H1 (cell line): ENCODE data around the gene ABCG1. TPM values are rescaled to one million over a fixed set of nuclear protein-coding genes. Genes with fewer than 3 reads are reported as not detected.

Experiments
- CTCF ChIA-PET: fragments of 300-600 bp; sonication (Branson Sonifier 250); formaldehyde crosslinking; loops from one replicate; lab custom pipeline; 2021; ENCODE audit not compliant: partially characterized antibody; lab: Charles Lee
- POLR2A ChIA-PET: fragments of 300-600 bp; sonication (Branson Sonifier 250); formaldehyde crosslinking; loops from one replicate; lab custom pipeline; 2021; ENCODE audit warnings: inconsistent platforms; ENCODE audit not compliant: partially characterized antibody; lab: Charles Lee
- DNase-seq, 2 experiments: peaks; one replicate each; pipeline versions ENCODE4 v3.0.0 to v3.0.0-alpha.2; 2010 to 2022; ENCODE audit warnings: low spot score in 2 of 2, low read depth in 1 of 2, mixed read lengths in 1 of 2
- FAIRE-seq: peaks from 2 replicates; lab custom pipeline; 2011; peaks lifted over from hg19 to GRCh38; lab: Jason Lieb, UNC
- H2AFZ ChIP-seq: 2 replicates; pipeline ENCODE4 v1.8.1; 2012; ENCODE audit warnings: low read length, inconsistent platforms
- H2AK5ac ChIP-seq: 2 replicates; pipeline ENCODE4 v1.6.1; 2013; ENCODE audit warnings: low read depth, low read length
- H2BK120ac ChIP-seq: replicated peaks from 2 replicates; pipeline ENCODE3; 2013; ENCODE audit warnings: low read depth, low read length, inconsistent platforms
- H2BK12ac ChIP-seq: 2 replicates; pipeline ENCODE4 v1.6.1; 2013; ENCODE audit warnings: low read depth, low read length
- H2BK15ac ChIP-seq: 2 replicates; pipeline ENCODE4 v1.6.1; 2013; ENCODE audit warnings: low read length
- H2BK20ac ChIP-seq: 2 replicates; pipeline ENCODE4 v1.6.1; 2013; ENCODE audit warnings: low read length
- H2BK5ac ChIP-seq: 2 replicates; pipeline ENCODE4 v1.6.1; 2013; ENCODE audit warnings: low read depth, low read length
- H3K14ac ChIP-seq: 2 replicates; pipeline ENCODE4 v1.6.1; 2013; ENCODE audit warnings: inconsistent platforms; ENCODE audit not compliant: insufficient read length
- H3K18ac ChIP-seq: 2 replicates; pipeline ENCODE4 v1.6.1; 2013; ENCODE audit warnings: low read length; ENCODE audit errors: extremely low read depth
- H3K23ac ChIP-seq: 2 replicates; pipeline ENCODE4 v1.6.1; 2013; ENCODE audit warnings: inconsistent platforms; ENCODE audit not compliant: insufficient read length
- H3K23me2 ChIP-seq: 2 replicates; pipeline ENCODE4 v1.6.1; 2013; ENCODE audit warnings: low read depth, low read length
- H3K27ac ChIP-seq: 2 replicates; pipeline ENCODE4 v1.6.1; 2011; ENCODE audit warnings: low read depth, low read length, inconsistent platforms
- H3K27me3 ChIP-seq, 4 experiments: replicated peaks in 1 of 4; 1 replicate in 1 of 4; 2 replicates in 3 of 4; pipeline versions ENCODE4 v1.6.1 to v1.8.1; 2011 to 2013; ENCODE audit warnings: low read length in 3 of 4, mild to moderate bottlenecking in 3 of 4, inconsistent platforms in 2 of 4, mixed read lengths in 2 of 4, moderate library complexity in 1 of 4; ENCODE audit not compliant: control insufficient read depth in 3 of 4, insufficient read depth in 3 of 4; ENCODE audit errors: extremely low read depth in 1 of 4
- H3K36me3 ChIP-seq, 4 experiments: 2 replicates each; pipeline versions ENCODE4 v1.6.1 to v1.8.1; 2011 to 2013; ENCODE audit warnings: mild to moderate bottlenecking in 4 of 4, low read length in 3 of 4, moderate library complexity in 2 of 4, control low read depth in 1 of 4, inconsistent platforms in 1 of 4; ENCODE audit not compliant: insufficient read depth in 4 of 4, control insufficient read depth in 2 of 4
- H3K4ac ChIP-seq: replicated peaks from 2 replicates; pipeline ENCODE3; 2013; ENCODE audit warnings: low read length, low read depth, mixed read lengths, inconsistent platforms; ENCODE audit not compliant: insufficient read length
- H3K4me1 ChIP-seq, 4 experiments: replicated peaks in 1 of 4; 1 replicate in 1 of 4; 2 replicates in 3 of 4; pipeline versions ENCODE4 v1.6.1 to v1.8.1; 2011 to 2013; ENCODE audit warnings: low read length in 3 of 4, inconsistent platforms in 2 of 4, mixed read lengths in 1 of 4; ENCODE audit not compliant: insufficient read depth in 4 of 4, control insufficient read depth in 3 of 4
- H3K4me2 ChIP-seq, 2 experiments: 2 replicates each; pipeline versions ENCODE4 v1.6.1 to v1.8.1; 2011 to 2013; ENCODE audit warnings: low read depth in 2 of 2, low read length in 2 of 2, control low read depth in 1 of 2, inconsistent platforms in 1 of 2, mild to moderate bottlenecking in 1 of 2; ENCODE audit not compliant: insufficient read depth in 1 of 2
- H3K4me3 ChIP-seq, 4 experiments: fragments of 200-600, 300-600 bp in 1 of 4; sonication (generic), shearing (Covaris generic), sonication (Bioruptor Twin) in 1 of 4; 2 replicates each; pipeline versions ENCODE4 v1.5.1 to v1.8.1; 2011 to 2016; ENCODE audit warnings: low read length in 4 of 4, low read depth in 3 of 4, control low read depth in 2 of 4, inconsistent platforms in 2 of 4, mild to moderate bottlenecking in 2 of 4, mixed read lengths in 1 of 4, moderate library complexity in 1 of 4; ENCODE audit not compliant: insufficient read depth in 2 of 4; ENCODE audit errors: extremely low read depth in 1 of 4
- H3K56ac ChIP-seq: replicated peaks from 2 replicates; pipeline ENCODE3; 2013; ENCODE audit warnings: low read depth, mild to moderate bottlenecking, mixed read lengths, low read length, inconsistent platforms; ENCODE audit not compliant: insufficient read length
- H3K79me1 ChIP-seq: 2 replicates; pipeline ENCODE4 v1.6.1; 2013; ENCODE audit warnings: low read depth, low read length, control low read depth
- H3K79me2 ChIP-seq, 2 experiments: 2 replicates each; pipeline versions ENCODE4 v1.6.1 to v1.8.1; 2012 to 2013; ENCODE audit warnings: low read length in 2 of 2, mild to moderate bottlenecking in 2 of 2, inconsistent platforms in 1 of 2; ENCODE audit not compliant: insufficient read depth in 2 of 2, control insufficient read depth in 1 of 2
- H3K9ac ChIP-seq, 4 experiments: replicated peaks in 1 of 4; 1 replicate in 1 of 4; 2 replicates in 3 of 4; pipeline versions ENCODE4 v1.6.1 to v1.8.1; 2011 to 2013; ENCODE audit warnings: low read depth in 3 of 4, low read length in 3 of 4, control low read depth in 2 of 4, mild to moderate bottlenecking in 2 of 4, moderate library complexity in 2 of 4, inconsistent platforms in 1 of 4; ENCODE audit errors: extremely low read depth in 1 of 4
- H3K9me3 ChIP-seq, 2 experiments: 2 replicates each; pipeline versions ENCODE4 v1.6.1 to v1.8.1; 2012 to 2013; ENCODE audit warnings: mild to moderate bottlenecking in 2 of 2, moderate library complexity in 2 of 2, control low read depth in 1 of 2, inconsistent platforms in 1 of 2, low read depth in 1 of 2, low read length in 1 of 2, mixed read lengths in 1 of 2; ENCODE audit not compliant: insufficient read depth in 2 of 2
- H4K20me1 ChIP-seq, 2 experiments: replicated peaks in 1 of 2; 2 replicates each; pipeline versions ENCODE3 to v1.8.1; 2011 to 2013; ENCODE audit warnings: inconsistent platforms in 2 of 2, low read length in 2 of 2, mild to moderate bottlenecking in 1 of 2; ENCODE audit not compliant: insufficient read depth in 2 of 2, control insufficient read depth in 1 of 2
- H4K5ac ChIP-seq: 2 replicates; pipeline ENCODE4 v1.6.1; 2013; ENCODE audit warnings: low read length, low read depth, mixed read lengths, inconsistent platforms; ENCODE audit not compliant: insufficient read length
- H4K8ac ChIP-seq: 2 replicates; pipeline ENCODE4 v1.8.0; 2013; ENCODE audit warnings: mild to moderate bottlenecking, moderate library complexity, low read length, inconsistent platforms; ENCODE audit not compliant: insufficient read depth; ENCODE audit errors: extremely low read depth
- H4K91ac ChIP-seq: replicated peaks from 2 replicates; pipeline ENCODE3; 2013; ENCODE audit warnings: low read length, mixed read lengths, inconsistent platforms; ENCODE audit not compliant: insufficient read length
- CEBPB ChIP-seq: IDR thresholded peaks from 2 replicates; pipeline ENCODE4 v1.6.1; 2012; ENCODE audit warnings: low read depth, low read length
- EGR1 ChIP-seq: IDR thresholded peaks from 2 replicates; pipeline ENCODE4 v1.6.1; 2011; ENCODE audit warnings: low read depth, low read length, borderline replicate concordance
- JUND ChIP-seq: IDR thresholded peaks from 2 replicates; pipeline ENCODE4 v1.6.1; 2011; ENCODE audit warnings: mild to moderate bottlenecking, improper control_type of control experiment, low read length
- RAD21 ChIP-seq, 2 experiments: IDR thresholded peaks in 1 of 2; conservative IDR thresholded peaks in 1 of 2; 2 replicates each; pipeline ENCODE4 v1.6.1; 2011; ENCODE audit warnings: low read depth in 2 of 2, low read length in 2 of 2, improper control_type of control experiment in 1 of 2, inconsistent platforms in 1 of 2, mild to moderate bottlenecking in 1 of 2, moderate library complexity in 1 of 2
- WGBS, 2 experiments: shearing (Covaris generic) in 1 of 2; methylation state at CpG; one replicate each; pipeline versions ENCODE4 v1.1.6 to v1.1.7; 2013 to 2015; ENCODE audit warnings: low lambda C conversion rate in 2 of 2, mixed read lengths in 2 of 2, inconsistent platforms in 1 of 2, low coverage in 1 of 2, missing lambda C conversion rate in 1 of 2; ENCODE audit not compliant: insufficient replicate concordance in 2 of 2, insufficient coverage in 1 of 2, insufficient read length in 1 of 2; ENCODE audit errors: extremely low coverage in 1 of 2, missing lambda C conversion rate in 1 of 2; 5-methylcytosine and 5-hydroxymethylcytosine counted together
- polyA plus RNA-seq, 7 experiments: library from polyadenylated mRNA; depleted of rRNA in 3 of 7; stranded (reverse) in 5 of 7; unstranded in 2 of 7; fragments of >200 nt in 5 of 7; fragments of 200-250 nt in 2 of 7; gene quantifications; 1 replicate in 5 of 7; 2 replicates in 1 of 7; 4 replicates in 1 of 7; pipeline versions ENCODE4 v1.2.1 to v1.2.3, GENCODE V29; 2011 to 2013; ENCODE audit warnings: missing spikeins in 2 of 7, mixed read lengths in 2 of 7
- total RNA-seq: library from RNA; stranded (reverse); fragmentation: NEBNext Ultra II Directional; extraction: Animal tissue kit (Norgen Biotek cat#: 25700); gene quantifications from 2 replicates; pipeline ENCODE4 v1.2.1, GENCODE V29; 2021
- TF ChIP-seq, protein P1 (sequence below), 3 experiments: IDR thresholded peaks; 1 replicate in 2 of 3; 2 replicates in 1 of 3; pipeline versions ENCODE4 v1.5.1 to v1.6.1; 2011; ENCODE audit warnings: low read length in 3 of 3, mild to moderate bottlenecking in 3 of 3, inconsistent platforms in 2 of 3, low read depth in 1 of 3, moderate library complexity in 1 of 3; ENCODE audit not compliant: insufficient read depth in 1 of 3; ENCODE audit errors: control extremely low read depth in 1 of 3

Gene ABCG1
- total and polyA plus RNA-seq, 2 of the 8 experiments (the other 6 are each of a cell fraction or from before 2014, with no cell fraction given) = 2.1 to 4.0 TPM

GRCh38 chr21:42239973-42240372 is 21.0 kb downstream of the ABCG1 start:
- no peak for FAIRE-seq

More at GRCh38 chr21:42239973-42240372, 21.0 kb downstream of the ABCG1 start:
- TF ChIP-seq, protein P1, sequence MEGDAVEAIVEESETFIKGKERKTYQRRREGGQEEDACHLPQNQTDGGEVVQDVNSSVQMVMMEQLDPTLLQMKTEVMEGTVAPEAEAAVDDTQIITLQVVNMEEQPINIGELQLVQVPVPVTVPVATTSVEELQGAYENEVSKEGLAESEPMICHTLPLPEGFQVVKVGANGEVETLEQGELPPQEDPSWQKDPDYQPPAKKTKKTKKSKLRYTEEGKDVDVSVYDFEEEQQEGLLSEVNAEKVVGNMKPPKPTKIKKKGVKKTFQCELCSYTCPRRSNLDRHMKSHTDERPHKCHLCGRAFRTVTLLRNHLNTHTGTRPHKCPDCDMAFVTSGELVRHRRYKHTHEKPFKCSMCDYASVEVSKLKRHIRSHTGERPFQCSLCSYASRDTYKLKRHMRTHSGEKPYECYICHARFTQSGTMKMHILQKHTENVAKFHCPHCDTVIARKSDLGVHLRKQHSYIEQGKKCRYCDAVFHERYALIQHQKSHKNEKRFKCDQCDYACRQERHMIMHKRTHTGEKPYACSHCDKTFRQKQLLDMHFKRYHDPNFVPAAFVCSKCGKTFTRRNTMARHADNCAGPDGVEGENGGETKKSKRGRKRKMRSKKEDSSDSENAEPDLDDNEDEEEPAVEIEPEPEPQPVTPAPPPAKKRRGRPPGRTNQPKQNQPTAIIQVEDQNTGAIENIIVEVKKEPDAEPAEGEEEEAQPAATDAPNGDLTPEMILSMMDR (IDR thresholded peaks at IDR 0.05; ENCODE audit: control extremely low read depth in 1 of 3, insufficient read depth in 1 of 3, low read depth in 1 of 3, low read length in 3 of 3) = peak; percentile 29 to 50 (median 31); a peak in 3 of 4 replicates
- TF ChIP-seq RAD21 (IDR thresholded peaks at IDR 0.05 in 1 of 2, conservative IDR thresholded peaks at IDR 0.05 in 1 of 2; ENCODE audit: low read depth in 2 of 2, low read length in 2 of 2) (peak in 1 of 2 experiments; percentile 25; a peak in 1 of 4 replicates), CEBPB (no peak), JUND (no peak), EGR1 (peak; percentile 30; the same call in 1 of the 2 replicates)
- TF ChIP-seq, all 59 proteins: peak for 3
- H2AK5ac ChIP-seq = no peak overlapping the region
- H3K27me3 ChIP-seq = peaks cover 0 to 21% (median 15%) of the 10 kb centered on the region in 4 experiments; a peak in 5 of 7 replicates
- H4K5ac ChIP-seq = no peak overlapping the region
- no peak overlapping the region for H3K14ac ChIP-seq
- H3K4me1 ChIP-seq = peaks cover 7 to 10% (median 8%) of the 10 kb centered on the region in 4 experiments; a peak in 6 of 7 replicates
- H2BK20ac ChIP-seq = no peak overlapping the region
- H4K8ac ChIP-seq = 0 out of 2 replicates have a peak overlapping the region, but pooled peaks have one; percentile 9
- DNase-seq = no peak
- H2BK120ac ChIP-seq = no peak overlapping the region
- POLR2A ChIA-PET = interaction anchor here (1.5 kb wide), 1 partner anchor 17 kb away, joined by 3 read pairs; no protein-coding TSS in a partner anchor
- no peak overlapping the region for H3K23ac ChIP-seq
- H3K56ac ChIP-seq = no peak overlapping the region
- no peak overlapping the region for H3K4me3 ChIP-seq
- H2BK12ac ChIP-seq = peak overlapping the region; percentile 60; the same call in 1 of the 2 replicates
- no peak overlapping the region for H3K4me2 ChIP-seq
- no peaks in the 10 kb centered on the region for H3K79me2 ChIP-seq
- CTCF ChIA-PET = interaction anchor here (0.6 to 7.7 kb wide), 5 partner anchors 16 to 127 kb away, joined by 5 to 65 read pairs (median 12); no protein-coding TSS in a partner anchor
- 84% methylated on average over 8 of the region's 8 CpGs; no CpG with 5 or more reads in 1 of the 2 experiments for WGBS, 2 experiments
- H3K9ac ChIP-seq = no peak overlapping the region
- H3K4ac ChIP-seq = no peak overlapping the region
- H4K20me1 ChIP-seq = peaks cover 0 to 1% of the 10 kb centered on the region in 2 experiments
- H2BK5ac ChIP-seq = peak overlapping the region; percentile 5; the same call in 1 of the 2 replicates
- no peak overlapping the region for H4K91ac ChIP-seq
- no peaks in the 10 kb centered on the region for H3K36me3 ChIP-seq
- no peak overlapping the region for H2AFZ ChIP-seq
- H3K18ac ChIP-seq = no peak overlapping the region
- H2BK15ac ChIP-seq = no peak overlapping the region
- H3K27ac ChIP-seq = no peak overlapping the region
- H3K23me2 ChIP-seq = peaks cover 3% of the 10 kb centered on the region; the same call in 1 of the 2 replicates
- no peaks in the 10 kb centered on the region for H3K79me1 ChIP-seq
- H3K9me3 ChIP-seq = no peaks in the 10 kb centered on the region
